AG10803 (cell line): ENCODE measurements around the gene RAPGEF1.
A peak's percentile ranks its signal among the peaks of the same experiment; 100 is the strongest.

Source experiments
- DNase-seq: peaks from one replicate; pipeline ENCODE4 v3.0.0; 2010; ENCODE audit warnings: low read depth
- H3K4me3 ChIP-seq: 2 replicates; pipeline ENCODE4 v1.5.1; 2011; ENCODE audit warnings: mild to moderate bottlenecking, low read length, control low read depth
- TF ChIP-seq, protein P1 (sequence below): conservative IDR thresholded peaks from 2 replicates; pipeline ENCODE4 v1.5.1; 2011; ENCODE audit warnings: mild to moderate bottlenecking, low read length, control low read depth, inconsistent platforms

The RAPGEF1 gene

DNA sequence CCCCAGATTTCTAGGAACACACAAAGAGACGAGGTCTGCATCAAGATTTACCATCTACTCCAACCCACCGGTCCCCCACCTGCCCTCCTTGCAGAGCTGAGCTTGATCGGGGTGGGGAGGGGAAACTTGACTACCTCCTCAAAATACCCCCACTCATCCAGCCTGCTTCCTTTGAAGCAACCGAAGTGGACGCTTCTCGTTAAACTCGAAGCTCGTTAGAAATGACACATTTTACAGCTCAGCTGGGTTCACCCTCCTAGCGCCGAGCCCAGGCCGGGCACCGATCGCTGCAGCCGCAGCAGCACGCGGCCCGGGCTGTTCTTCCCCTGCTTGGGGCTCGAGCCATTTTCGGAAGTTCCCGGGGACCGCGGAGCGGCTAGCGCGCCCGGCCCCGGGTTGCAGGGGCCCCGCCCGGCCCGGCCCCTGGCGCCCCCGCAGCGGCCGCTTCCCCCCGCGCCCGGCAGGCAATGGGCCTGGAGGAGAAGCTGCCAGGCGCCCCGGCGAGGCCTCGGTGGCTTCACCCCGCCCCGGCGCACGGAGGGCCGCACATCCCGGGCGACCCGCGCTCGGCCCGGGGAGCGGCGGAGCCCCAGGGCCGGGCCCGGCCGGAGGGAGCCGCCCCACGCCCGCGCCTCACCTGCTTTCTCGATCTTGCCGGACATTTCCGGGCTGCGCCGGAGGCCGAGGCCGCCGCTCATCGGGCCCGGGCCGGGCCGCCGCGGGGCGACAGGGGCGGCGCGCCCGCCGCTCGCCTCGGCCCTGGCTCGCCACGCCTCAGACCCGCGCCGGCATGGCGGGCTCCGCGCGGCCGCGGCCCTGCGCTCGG is 530 bp downstream of the RAPGEF1 start:
- H3K4me3 ChIP-seq = peak overlapping the region; percentile 79
- DNase-seq = peak; percentile 29
- TF ChIP-seq, protein P1, sequence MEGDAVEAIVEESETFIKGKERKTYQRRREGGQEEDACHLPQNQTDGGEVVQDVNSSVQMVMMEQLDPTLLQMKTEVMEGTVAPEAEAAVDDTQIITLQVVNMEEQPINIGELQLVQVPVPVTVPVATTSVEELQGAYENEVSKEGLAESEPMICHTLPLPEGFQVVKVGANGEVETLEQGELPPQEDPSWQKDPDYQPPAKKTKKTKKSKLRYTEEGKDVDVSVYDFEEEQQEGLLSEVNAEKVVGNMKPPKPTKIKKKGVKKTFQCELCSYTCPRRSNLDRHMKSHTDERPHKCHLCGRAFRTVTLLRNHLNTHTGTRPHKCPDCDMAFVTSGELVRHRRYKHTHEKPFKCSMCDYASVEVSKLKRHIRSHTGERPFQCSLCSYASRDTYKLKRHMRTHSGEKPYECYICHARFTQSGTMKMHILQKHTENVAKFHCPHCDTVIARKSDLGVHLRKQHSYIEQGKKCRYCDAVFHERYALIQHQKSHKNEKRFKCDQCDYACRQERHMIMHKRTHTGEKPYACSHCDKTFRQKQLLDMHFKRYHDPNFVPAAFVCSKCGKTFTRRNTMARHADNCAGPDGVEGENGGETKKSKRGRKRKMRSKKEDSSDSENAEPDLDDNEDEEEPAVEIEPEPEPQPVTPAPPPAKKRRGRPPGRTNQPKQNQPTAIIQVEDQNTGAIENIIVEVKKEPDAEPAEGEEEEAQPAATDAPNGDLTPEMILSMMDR = no peak

DNA sequence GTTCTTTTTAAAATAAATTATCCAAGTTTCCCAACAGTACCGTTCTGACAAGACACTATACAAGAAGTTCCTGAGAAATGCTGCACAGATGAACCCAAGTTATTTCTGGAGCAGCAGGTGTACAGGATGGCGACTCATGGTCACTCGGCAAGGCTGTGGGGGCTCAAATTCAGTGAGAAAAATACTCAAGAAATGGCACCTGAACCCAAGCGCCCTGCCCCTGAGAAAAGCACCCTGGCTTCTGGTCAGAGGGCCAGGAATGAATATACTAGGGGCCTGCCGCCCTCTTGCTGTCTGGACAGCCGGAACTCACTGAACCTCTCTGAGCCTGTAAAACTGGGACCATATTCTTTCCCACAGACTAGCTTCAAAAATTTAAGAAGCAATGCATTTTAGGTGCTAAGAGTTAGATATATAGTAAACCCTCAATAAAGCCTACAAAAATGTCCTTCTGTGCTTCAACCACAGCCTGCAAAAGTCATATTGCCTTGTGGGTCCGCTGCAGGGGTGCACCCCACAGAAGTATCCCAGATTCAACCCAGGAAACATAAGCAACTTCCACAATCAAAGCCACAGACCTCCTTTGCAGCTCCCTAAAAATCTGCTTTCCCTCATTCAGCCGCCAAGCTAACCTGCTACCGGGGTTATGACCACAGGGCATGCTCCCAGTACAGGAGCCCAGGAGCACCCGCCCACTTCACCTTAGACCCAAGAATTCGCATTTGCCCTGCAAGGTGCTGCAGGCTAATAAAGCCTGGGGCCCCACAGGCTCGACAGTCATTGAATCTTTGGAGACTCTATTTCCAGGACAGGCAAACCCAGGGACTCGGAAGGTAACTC is 1.4 kb downstream of the RAPGEF1 start:
- TF ChIP-seq, protein P1 = no peak
- DNase-seq = no peak

GRCh38 chr9:131737426-131737825 is 2.5 kb downstream of the RAPGEF1 start:
- TF ChIP-seq, protein P1 = no peak
- no peak for DNase-seq
- H3K4me3 ChIP-seq = no peak overlapping the region

More for the DNA sequence above, 1.4 kb downstream of the RAPGEF1 start:
- peak overlapping the region; percentile 79 for H3K4me3 ChIP-seq

DNA sequence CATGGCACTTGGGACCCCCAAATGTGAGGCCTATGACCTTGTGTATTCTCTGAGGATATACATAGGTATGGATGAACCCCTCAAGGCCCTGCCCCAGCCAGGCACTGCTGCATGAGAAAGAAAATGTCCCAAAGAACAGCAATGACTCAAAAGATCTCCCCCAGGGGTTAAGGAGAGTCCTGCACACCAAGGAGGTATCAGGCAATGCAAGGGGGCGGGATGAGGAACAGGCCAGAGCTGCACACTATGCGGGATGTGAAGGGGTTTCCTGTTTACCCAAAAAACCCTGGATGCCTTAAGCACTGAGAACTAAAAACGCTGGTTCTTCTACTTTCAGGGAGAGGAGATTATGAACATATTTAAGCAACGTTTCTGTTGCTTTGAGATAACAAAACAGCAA is 3.4 kb downstream of the RAPGEF1 start:
- no peak for DNase-seq
- TF ChIP-seq, protein P1 = no peak
- no peak overlapping the region for H3K4me3 ChIP-seq

- no peak overlapping the region for H3K4me3 ChIP-seq
Measured at GRCh38 chr9:131735238-131736128, 4.4 kb downstream of the RAPGEF1 start.

DNA sequence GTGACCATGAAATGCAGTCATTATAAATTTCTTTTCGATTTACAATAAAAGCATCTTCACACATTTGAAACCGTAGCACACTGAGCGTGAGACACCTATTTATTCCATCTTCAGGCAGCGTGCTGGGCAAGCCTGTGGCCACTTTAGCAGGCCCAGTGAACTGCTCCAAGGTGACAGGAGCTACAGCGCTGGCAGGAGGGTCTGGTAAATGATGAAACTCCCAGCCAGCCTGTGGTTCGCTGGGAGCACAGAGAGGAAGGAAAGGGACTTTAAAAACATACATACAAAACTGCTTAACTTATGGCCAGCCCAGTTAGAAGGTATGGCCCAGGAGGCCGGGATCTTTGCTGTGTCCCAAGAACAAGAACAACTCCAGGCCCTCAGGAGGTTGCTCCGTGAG is 5.1 kb downstream of the RAPGEF1 start:
- no peak overlapping the region for H3K4me3 ChIP-seq
- no peak for DNase-seq
- TF ChIP-seq, protein P1 = no peak

More at GRCh38 chr9:131735238-131736128, 4.4 kb downstream of the RAPGEF1 start:
- DNase-seq = no peak
- TF ChIP-seq, protein P1 = no peak
